HT-29 (cell line): Measurements from ENCODE around the gene RASGRF2. TPM values are rescaled to one million over a fixed set of nuclear protein-coding genes. Genes with fewer than 3 reads are reported as not detected.
"Not testable (repeated sequence)": the region's sequence is repeated elsewhere in the genome, so short reads cannot be mapped to it uniquely, and the experiment has no call there.

ENCODE experiments used
- DNase-seq: peaks from one replicate; pipeline ENCODE4 v3.0.0-alpha.2; 2015; ENCODE audit warnings: low spot score
- total RNA-seq: library from RNA; depleted of rRNA; stranded (reverse); fragments of >200 nt; shearing (Covaris generic); gene quantifications from 2 replicates; pipeline ENCODE4 v1.2.3, GENCODE V29; 2014

The RASGRF2 gene
- total RNA-seq, 1 experiment from 2014 or later: 8.8 TPM

GRCh38 chr5:81070571-81071255, 110.5 kb downstream of the RASGRF2 start:
- DNase-seq: no peak

GRCh38 chr5:81075041-81075440, 114.9 kb downstream of the RASGRF2 start:
- DNase-seq: no peak

- DNase-seq: no peak
Measured at GRCh38 chr5:81077105-81077504, 116.9 kb downstream of the RASGRF2 start.

GRCh38 chr5:81078930-81079329, 118.8 kb downstream of the RASGRF2 start:
- DNase-seq: no peak

GRCh38 chr5:81080809-81081460, 120.8 kb downstream of the RASGRF2 start:
- no peak for DNase-seq

GRCh38 chr5:81081461-81081835, 121.3 kb downstream of the RASGRF2 start:
- no peak for DNase-seq

GRCh38 chr5:81086881-81087281, 126.7 kb downstream of the RASGRF2 start:
- DNase-seq: no peak

GRCh38 chr5:81091199-81091598, 131.0 kb downstream of the RASGRF2 start:
- no peak for DNase-seq

- no peak for DNase-seq
Measured at GRCh38 chr5:81093536-81094196, 133.5 kb downstream of the RASGRF2 start.

GRCh38 chr5:81095835-81096234, 135.7 kb downstream of the RASGRF2 start:
- no peak for DNase-seq

- no peak for DNase-seq
Measured at GRCh38 chr5:81097713-81098112, 137.6 kb downstream of the RASGRF2 start.

GRCh38 chr5:81105261-81105877, 145.2 kb downstream of the RASGRF2 start:
- DNase-seq: no peak

- DNase-seq: no peak
Measured at GRCh38 chr5:81115261-81115660, 155.1 kb downstream of the RASGRF2 start.

GRCh38 chr5:81117566-81117965, 157.4 kb downstream of the RASGRF2 start:
- no peak for DNase-seq

GRCh38 chr5:81121273-81121672, 161.1 kb downstream of the RASGRF2 start:
- DNase-seq: no peak

GRCh38 chr5:81121836-81122630, 161.9 kb downstream of the RASGRF2 start:
- no peak for DNase-seq

GRCh38 chr5:81124689-81125088, 164.5 kb downstream of the RASGRF2 start:
- DNase-seq: not testable (repeated sequence)

- no peak for DNase-seq
Measured at GRCh38 chr5:81125959-81126358, 165.8 kb downstream of the RASGRF2 start.

GRCh38 chr5:81128416-81128815, 168.3 kb downstream of the RASGRF2 start:
- no peak for DNase-seq

GRCh38 chr5:81132381-81132780, 172.2 kb downstream of the RASGRF2 start:
- no peak for DNase-seq

GRCh38 chr5:81134066-81134465, 173.9 kb downstream of the RASGRF2 start:
- DNase-seq: no peak

GRCh38 chr5:81134566-81134965, 174.4 kb downstream of the RASGRF2 start:
- no peak for DNase-seq
